Measurements from ENCODE around the gene GATA3.

GATA3 gene

DNA sequence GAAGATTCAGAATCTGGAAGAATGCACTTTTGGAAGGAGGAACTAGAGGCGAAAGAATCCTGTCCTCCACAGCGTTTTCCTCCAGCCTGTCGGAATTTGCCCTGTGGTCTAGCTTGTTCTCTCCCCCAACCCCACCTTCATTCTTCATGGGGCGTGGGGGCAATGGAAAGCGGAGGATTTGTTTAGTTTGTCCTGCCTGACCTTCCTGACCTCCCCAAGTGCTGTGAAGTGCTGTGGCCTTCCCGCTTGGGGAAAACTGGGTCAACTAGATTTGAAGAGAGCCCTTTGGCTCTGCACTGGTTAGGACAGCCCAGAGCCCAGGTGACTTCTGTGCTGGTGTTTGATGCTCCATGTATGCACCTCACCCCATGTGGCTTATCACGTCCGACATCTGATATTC is 49.1 kb downstream of the GATA3 start:
- no peak for FAIRE-seq

DNA sequence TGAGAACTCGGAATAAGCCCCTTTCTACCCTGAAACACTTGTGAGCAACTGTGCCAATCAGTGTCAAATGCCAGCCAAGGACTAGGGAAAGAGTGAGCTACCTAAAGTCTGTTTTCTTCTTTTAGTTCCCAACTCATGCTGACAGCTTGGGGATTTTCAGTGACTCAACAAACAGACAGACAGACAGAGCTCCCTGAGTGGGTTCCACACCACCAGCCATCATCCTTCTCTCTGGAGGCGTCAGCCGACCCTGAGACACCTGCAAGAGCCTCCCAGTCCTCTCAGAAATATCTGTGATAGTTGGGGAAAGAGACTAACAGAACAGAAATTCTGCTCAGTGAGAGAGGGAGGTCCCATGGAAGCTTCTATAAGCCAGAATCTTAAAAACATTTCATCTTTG is 49.5 kb downstream of the GATA3 start:
- no peak for FAIRE-seq

- no peak for FAIRE-seq
Observed at GRCh38 chr10:8104721-8105120, 50.2 kb downstream of the GATA3 start.

DNA sequence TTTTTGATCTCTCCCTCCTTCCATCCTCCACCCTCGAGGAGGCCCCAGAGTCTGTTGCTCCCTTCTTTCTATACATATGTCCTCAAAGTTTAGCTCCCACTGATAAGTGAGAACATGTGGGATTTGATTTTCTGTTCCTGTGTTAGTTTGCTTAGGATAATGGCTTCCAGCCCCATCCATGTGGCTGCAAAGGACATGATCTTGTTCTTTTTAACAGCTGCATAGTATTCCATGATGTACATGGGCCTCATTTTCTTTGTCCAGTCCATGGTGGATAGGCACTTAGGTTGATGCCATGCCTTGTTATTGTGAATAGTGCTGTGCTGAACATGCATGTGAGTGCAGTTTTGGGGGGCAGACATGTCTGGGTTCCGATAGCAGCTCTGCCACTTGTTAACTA is 51.4 kb downstream of the GATA3 start:
- no peak for FAIRE-seq

DNA sequence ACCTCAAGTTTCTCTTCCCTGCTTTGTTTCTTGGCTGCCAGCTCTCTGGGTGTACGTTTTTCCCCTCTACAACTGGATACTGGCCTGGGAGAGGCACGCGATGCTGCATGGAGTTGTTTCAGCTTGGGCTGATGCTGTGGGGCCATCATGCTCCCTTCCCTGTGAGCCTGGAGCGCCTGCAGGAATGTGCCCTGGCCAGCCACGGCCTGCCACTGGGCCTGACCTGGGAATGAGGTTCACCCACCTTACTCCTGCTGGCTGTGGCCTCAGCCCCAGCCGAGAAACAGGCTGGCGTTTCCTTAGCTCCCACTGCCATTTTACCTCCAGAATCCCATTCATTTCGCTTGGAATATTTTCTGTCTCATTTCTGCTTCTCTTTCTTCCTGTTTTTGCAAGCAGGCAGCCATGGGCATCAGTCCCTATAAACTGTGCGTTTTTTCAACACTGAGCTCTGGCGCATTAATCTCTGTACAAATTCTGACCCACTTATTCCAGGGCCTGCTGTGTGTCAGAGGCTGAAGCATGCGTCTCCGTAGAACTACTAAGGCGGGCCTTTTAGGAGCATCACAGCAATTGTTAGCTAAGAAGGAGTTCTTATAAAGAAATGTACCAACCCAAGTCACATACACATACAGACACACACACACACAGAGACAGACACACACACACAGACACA is 57.9 kb downstream of the GATA3 start:
- no peak for FAIRE-seq

- FAIRE-seq = no peak
Observed at GRCh38 chr10:8112942-8113442, 58.5 kb downstream of the GATA3 start.

DNA sequence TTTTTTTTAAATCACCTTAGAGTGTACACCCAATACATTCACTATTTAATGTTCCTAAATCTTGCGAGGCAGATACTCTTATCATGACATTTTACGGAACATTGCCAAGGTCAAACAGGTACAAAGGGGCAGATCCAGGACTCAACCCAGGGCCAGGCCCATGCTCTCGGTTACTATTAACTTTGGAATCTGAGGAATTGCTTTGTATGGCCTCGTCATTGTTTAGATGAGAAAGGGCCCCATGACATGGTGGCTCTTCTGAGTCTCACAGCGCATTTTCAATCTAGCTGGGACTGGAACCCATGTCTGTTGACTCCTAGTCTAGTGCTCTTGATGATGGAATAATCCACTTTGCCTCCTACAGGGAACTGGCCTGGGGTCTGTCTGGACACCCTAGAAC is 59.1 kb downstream of the GATA3 start:
- no peak for FAIRE-seq

DNA sequence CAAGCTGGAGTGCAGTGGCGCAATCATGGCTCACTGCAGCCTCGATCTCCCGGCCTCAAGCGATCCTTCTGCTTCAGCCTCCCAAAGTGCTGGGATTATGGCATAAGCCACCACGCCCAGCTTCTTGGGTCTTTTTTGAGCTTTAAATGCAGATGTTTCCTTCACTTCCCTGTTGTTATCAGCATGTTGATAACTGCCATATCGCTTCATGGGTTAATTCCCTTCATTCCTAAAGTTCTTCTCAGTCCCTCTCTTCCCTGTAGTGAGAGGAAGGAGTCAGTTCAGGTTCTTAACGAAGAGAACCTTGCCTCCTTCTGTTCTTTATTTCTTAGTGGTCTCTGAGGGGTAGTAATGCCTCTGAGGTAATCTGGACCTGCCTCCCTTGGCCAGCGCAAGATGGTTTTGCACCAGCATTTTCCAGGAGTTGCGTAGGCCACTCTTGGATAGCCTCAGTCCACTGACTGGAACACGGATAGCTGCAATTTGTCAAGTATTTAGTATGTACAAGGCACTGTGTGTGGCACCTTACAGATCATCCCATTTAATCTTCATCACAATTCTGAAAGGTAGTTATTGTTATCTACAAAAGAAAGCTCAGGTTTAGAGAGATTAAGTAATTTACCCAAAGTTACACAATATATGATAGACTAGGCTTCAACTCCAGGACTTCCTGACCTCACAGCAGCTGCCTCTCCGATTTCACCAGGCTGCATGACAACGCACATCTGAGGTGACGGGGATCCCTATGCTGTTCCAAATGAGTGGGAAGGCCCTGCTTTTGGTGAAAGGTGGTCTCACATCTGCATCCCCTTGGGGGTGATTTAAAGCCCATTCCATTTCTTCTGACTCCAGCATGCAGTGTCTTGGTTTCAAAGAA is 60.5 kb downstream of the GATA3 start:
- FAIRE-seq = no peak

GRCh38 chr10:8115618-8115980 is 61.1 kb downstream of the GATA3 start:
- no peak for FAIRE-seq

GRCh38 chr10:8116474-8116873 is 62.0 kb downstream of the GATA3 start:
- no peak for FAIRE-seq

DNA sequence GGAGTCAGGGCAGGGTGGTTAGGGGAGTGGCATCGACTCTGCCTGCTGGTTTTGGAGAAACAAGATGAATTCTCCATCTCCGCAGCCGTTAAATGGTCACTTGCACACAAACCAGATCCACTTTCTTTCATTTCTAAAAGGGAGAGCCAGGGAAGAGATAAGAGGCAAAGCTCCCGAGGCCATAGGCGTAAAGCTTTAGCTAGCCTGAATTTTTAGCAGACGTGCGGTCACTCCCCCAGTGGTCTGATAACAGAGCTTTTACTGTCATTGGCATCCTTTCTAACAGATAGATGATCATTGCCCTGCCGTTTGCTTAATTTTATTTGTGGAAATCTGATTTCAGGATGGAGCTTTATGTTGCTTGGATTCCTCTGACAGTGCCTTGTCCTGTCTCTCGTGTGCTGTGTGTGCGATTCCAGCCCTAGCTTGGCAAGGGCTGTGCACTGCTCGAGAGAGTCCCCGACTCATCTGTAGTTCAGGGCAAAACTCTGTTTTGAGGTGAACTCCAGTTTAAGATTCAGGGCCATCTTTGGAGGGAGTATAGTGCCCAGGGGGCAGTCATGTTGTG is 62.5 kb downstream of the GATA3 start:
- FAIRE-seq = no peak

GRCh38 chr10:8121201-8121890 is 66.9 kb downstream of the GATA3 start:
- no peak for FAIRE-seq

DNA sequence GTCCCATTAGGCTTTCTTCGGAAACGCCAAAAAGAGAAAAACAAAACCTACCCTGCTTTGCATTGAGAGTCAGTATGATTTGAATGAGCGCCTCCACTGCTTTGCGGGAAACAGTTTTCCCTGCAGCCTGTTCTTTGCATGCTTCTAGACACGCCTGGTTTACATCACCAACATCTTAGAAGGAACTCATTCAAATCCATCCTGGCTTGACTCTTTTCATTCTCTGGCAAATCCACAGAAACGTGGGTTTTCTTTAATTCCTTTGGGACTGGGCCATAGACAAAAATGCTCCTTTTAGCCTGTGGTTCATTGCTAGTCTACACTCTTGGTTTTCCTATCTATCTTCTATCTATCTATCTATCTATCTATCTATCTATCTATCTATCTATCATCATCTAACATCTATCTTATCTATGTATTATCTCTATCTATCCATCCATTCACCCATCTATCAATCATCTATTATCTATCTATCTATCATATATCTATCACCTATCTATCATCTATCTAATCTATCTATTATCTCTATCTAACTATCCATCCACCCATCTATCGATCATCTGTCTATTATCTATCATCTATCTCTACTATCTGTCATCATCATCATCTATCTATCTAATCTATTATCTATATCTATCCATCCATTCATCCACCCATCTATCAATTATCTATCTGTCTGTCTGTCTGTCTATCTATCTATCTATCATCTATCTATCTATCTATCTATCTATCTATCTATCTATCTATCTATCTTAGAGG is 68.3 kb downstream of the GATA3 start:
- no peak for FAIRE-seq

DNA sequence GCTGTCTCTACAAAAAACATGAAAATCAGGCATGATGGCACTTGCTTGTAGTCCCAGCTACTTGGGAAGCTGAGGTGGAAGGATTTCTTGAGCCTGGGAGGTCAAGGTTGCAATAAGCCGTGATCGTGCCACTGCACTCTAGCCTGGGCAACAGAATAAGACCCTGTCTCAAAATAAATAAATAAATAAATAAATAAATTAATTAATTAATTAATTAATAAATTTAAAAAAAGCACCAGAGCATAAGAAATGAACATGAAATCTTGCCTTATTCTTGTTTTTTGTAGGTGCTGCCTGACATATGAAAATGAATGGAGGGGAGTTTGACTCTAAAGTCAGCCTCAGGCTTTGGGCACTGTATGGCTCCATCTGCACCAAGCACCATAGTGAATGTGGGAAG is 69.9 kb downstream of the GATA3 start:
- FAIRE-seq = no peak

All from TTC549 (cell line).